ENCODE data around the gene CDH2. TPM values are rescaled to one million over a fixed set of nuclear protein-coding genes. Genes with fewer than 3 reads are reported as not detected.

CDH2 gene
- total and polyA plus RNA-seq, 10 donors = 0.96 to 40.2 (median 24.6) TPM

GRCh38 chr18:27954226-27954625, 222.7 kb downstream of the CDH2 start:
- intact Hi-C loops (cut with DNase I; ENCODE audit: low total_unique reads) = no loop called here
- 67 to 88% (median 82%) methylated on average over 3 of the region's 3 CpGs for WGBS, 5 donors
- Histone ChIP-seq H3K4me1 (no peaks in the 10 kb centered on the region), H3K27me3 (replicated peaks in 1 of 7) (no peaks in the 10 kb centered on the region), H3K4me3 (no peak overlapping the region), H3K9me3 (peaks cover 0 to 2% (median 0%) of the 10 kb centered on the region in 8 donors), H3K36me3 (no peaks in the 10 kb centered on the region), H3K27ac (no peak overlapping the region)
- no peak for DNase-seq
- TF ChIP-seq CTCF (IDR thresholded peaks at IDR 0.05 in 8 of 11, conservative IDR thresholded peaks at IDR 0.05 in 3 of 11) (no peak), POLR2A (IDR thresholded peaks at IDR 0.05) (no peak), POLR2AphosphoS5 (IDR thresholded peaks at IDR 0.05) (no peak)

GRCh38 chr18:27952741-27953140, 224.2 kb downstream of the CDH2 start:
- no peak overlapping the region for H3K4me3 ChIP-seq
- H3K27ac ChIP-seq = no peak overlapping the region
- H3K9me3 ChIP-seq = peaks cover 0 to 2% (median 0%) of the 10 kb centered on the region in 8 donors
- no peaks in the 10 kb centered on the region for H3K36me3 ChIP-seq
- intact Hi-C loops (cut with DNase I; ENCODE audit: low total_unique reads) = no loop called here
- H3K27me3 ChIP-seq (replicated peaks in 1 of 7) = no peaks in the 10 kb centered on the region
- no peak for DNase-seq
- TF ChIP-seq POLR2AphosphoS5 (IDR thresholded peaks at IDR 0.05) (no peak), POLR2A (IDR thresholded peaks at IDR 0.05) (no peak), CTCF (IDR thresholded peaks at IDR 0.05 in 8 of 11, conservative IDR thresholded peaks at IDR 0.05 in 3 of 11) (no peak)
- no peaks in the 10 kb centered on the region for H3K4me1 ChIP-seq

- Histone ChIP-seq H3K4me3 (no peak overlapping the region), H3K9me3 (peaks cover 0 to 2% (median 0%) of the 10 kb centered on the region in 8 donors), H3K27me3 (replicated peaks in 1 of 7) (no peaks in the 10 kb centered on the region), H3K36me3 (no peaks in the 10 kb centered on the region), H3K4me1 (no peaks in the 10 kb centered on the region), H3K27ac (no peak overlapping the region)
- DNase-seq = no peak
- 84 to 93% (median 86%) methylated on average over 5 of the region's 5 CpGs for WGBS, 5 donors
- intact Hi-C loops (cut with DNase I; ENCODE audit: low total_unique reads) = no loop called here
- no peak for TF ChIP-seq POLR2A (IDR thresholded peaks at IDR 0.05)
- TF ChIP-seq POLR2AphosphoS5 (IDR thresholded peaks at IDR 0.05) = no peak
- TF ChIP-seq CTCF (IDR thresholded peaks at IDR 0.05 in 8 of 11, conservative IDR thresholded peaks at IDR 0.05 in 3 of 11) = no peak
Measured at GRCh38 chr18:27950648-27951228, 226.2 kb downstream of the CDH2 start.

- Histone ChIP-seq H3K9me3 (peaks cover 0 to 2% (median 0%) of the 10 kb centered on the region in 8 donors), H3K4me3 (no peak overlapping the region), H3K36me3 (no peaks in the 10 kb centered on the region), H3K4me1 (no peaks in the 10 kb centered on the region), H3K27ac (no peak overlapping the region), H3K27me3 (replicated peaks in 1 of 7) (no peaks in the 10 kb centered on the region)
- intact Hi-C loops (cut with DNase I; ENCODE audit: low total_unique reads) = no loop called here
- WGBS, 5 donors = 55 to 70% (median 62%) methylated on average over 2 of the region's 2 CpGs
- TF ChIP-seq POLR2A (IDR thresholded peaks at IDR 0.05) (no peak), CTCF (IDR thresholded peaks at IDR 0.05 in 8 of 11, conservative IDR thresholded peaks at IDR 0.05 in 3 of 11) (no peak)
- no peak for DNase-seq
Measured at GRCh38 chr18:27948986-27949385, 227.9 kb downstream of the CDH2 start.
